NCI-H1105 (cell line): Measurements from ENCODE around the gene ZNF385A.
"Not testable (repeated sequence)": the region's sequence is repeated elsewhere in the genome, so short reads cannot be mapped to it uniquely, and the experiment has no call there.

Experiments used
- DNase-seq: peaks from one replicate; lab custom pipeline; 2025; lab: John Stamatoyannopoulos, UW

Gene ZNF385A

GRCh38 chr12:54325442-54326109, 59.0 kb downstream of the ZNF385A start:
- not testable (repeated sequence) for DNase-seq

- DNase-seq = peak; percentile 93
These were observed 59.7 kb downstream of the ZNF385A start, which contains the start of gene COPZ1 for GRCh38 chr12:54324617-54325441. Gene COPZ1, plus strand, starts transcription at chr12:54325131. Its CDS starts 33 bp downstream, at chr12:54325164.

GRCh38 chr12:54321363-54321762, 63.2 kb downstream of the ZNF385A start:
- DNase-seq = no peak
